Spleen (tissue), 7 donors: ENCODE measurements around the gene PCED1B.

Source experiments
- POLR2A ChIP-seq, 3 donors: fragments of 450-650 bp; IDR thresholded peaks; one replicate each; pipeline ENCODE4 v1.5.1; 2017; ENCODE audit warnings: antibody characterized with exemption in 3 of 3, mild to moderate bottlenecking in 1 of 3
- POLR2AphosphoS5 ChIP-seq, 3 donors: sonication (generic); formaldehyde crosslinking; IDR thresholded peaks; one replicate each; pipeline ENCODE4 v1.5.1; 2017; ENCODE audit warnings: antibody characterized with exemption in 3 of 3
- TF ChIP-seq, protein P1 (sequence below), 11 experiments: fragments of 200-600 bp in 7 of 11; fragments of 450-650 bp in 4 of 11; sonication (generic) in 4 of 11; IDR thresholded peaks in 8 of 11; conservative IDR thresholded peaks in 3 of 11; 1 replicate in 7 of 11; 2 replicates in 4 of 11; pipeline versions ENCODE4 v1.4.0 to v1.8.0; 2016 to 2021; ENCODE audit warnings: antibody characterized with exemption in 11 of 11, inconsistent platforms in 4 of 11, mild to moderate bottlenecking in 1 of 11
- donor health status: DM: no; HTN: no; CAD: no; lungs with moderate emphysema.
- donor health status: DM: no; HTN: no; CAD: no.
- donor health status: DM: no; HTN: no; CAD: no.

GRCh38 chr12:47190905-47191304 lies 111.5 kb downstream of the PCED1B start:
- TF ChIP-seq, protein P1, sequence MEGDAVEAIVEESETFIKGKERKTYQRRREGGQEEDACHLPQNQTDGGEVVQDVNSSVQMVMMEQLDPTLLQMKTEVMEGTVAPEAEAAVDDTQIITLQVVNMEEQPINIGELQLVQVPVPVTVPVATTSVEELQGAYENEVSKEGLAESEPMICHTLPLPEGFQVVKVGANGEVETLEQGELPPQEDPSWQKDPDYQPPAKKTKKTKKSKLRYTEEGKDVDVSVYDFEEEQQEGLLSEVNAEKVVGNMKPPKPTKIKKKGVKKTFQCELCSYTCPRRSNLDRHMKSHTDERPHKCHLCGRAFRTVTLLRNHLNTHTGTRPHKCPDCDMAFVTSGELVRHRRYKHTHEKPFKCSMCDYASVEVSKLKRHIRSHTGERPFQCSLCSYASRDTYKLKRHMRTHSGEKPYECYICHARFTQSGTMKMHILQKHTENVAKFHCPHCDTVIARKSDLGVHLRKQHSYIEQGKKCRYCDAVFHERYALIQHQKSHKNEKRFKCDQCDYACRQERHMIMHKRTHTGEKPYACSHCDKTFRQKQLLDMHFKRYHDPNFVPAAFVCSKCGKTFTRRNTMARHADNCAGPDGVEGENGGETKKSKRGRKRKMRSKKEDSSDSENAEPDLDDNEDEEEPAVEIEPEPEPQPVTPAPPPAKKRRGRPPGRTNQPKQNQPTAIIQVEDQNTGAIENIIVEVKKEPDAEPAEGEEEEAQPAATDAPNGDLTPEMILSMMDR (IDR thresholded peaks at IDR 0.05 in 8 of 11, conservative IDR thresholded peaks at IDR 0.05 in 3 of 11): no peak
- TF ChIP-seq POLR2AphosphoS5 (IDR thresholded peaks at IDR 0.05) (no peak), POLR2A (IDR thresholded peaks at IDR 0.05) (no peak)
